CD8-positive, alpha-beta memory T cell (primary cell): ENCODE data around the gene UBA1. TPM values are rescaled to one million over a fixed set of nuclear protein-coding genes. Genes with fewer than 3 reads are reported as not detected.

ENCODE experiments used
- CTCF ChIA-PET: fragments of 350-600 bp; sonication (Branson Sonifier 250); formaldehyde crosslinking; loops from one replicate; lab custom pipeline; 2021; ENCODE audit warnings: antibody characterized with exemption; lab: Charles Lee
- POLR2A ChIA-PET: fragments of 350-600 bp; sonication (Branson Sonifier 250); formaldehyde crosslinking; loops from one replicate; lab custom pipeline; 2021; ENCODE audit warnings: antibody characterized with exemption; lab: Charles Lee
- DNase-seq, 5 donors: peaks; one replicate each; pipeline versions ENCODE4 v3.0.0 to v3.0.0-alpha.2; 2020 to 2022; ENCODE audit warnings: mixed read lengths in 1 of 5
- H3K27ac ChIP-seq: one replicate; pipeline ENCODE4 v1.7.0; 2013; ENCODE audit warnings: low read depth, mild to moderate bottlenecking, low read length, moderate library complexity
- H3K27me3 ChIP-seq: 2 replicates; pipeline ENCODE4 v1.7.0; 2013; ENCODE audit warnings: low read length, mild to moderate bottlenecking; ENCODE audit not compliant: insufficient read depth, poor library complexity, severe bottlenecking
- H3K36me3 ChIP-seq: 2 replicates; pipeline ENCODE4 v1.7.0; 2013; ENCODE audit warnings: mild to moderate bottlenecking, low read length, moderate library complexity; ENCODE audit not compliant: insufficient read depth
- H3K4me1 ChIP-seq: 2 replicates; pipeline ENCODE4 v1.7.0; 2013; ENCODE audit warnings: mild to moderate bottlenecking, low read length, moderate library complexity; ENCODE audit not compliant: insufficient read depth
- H3K4me3 ChIP-seq: 2 replicates; pipeline ENCODE4 v1.7.0; 2013; ENCODE audit warnings: mild to moderate bottlenecking, low read length
- H3K9me3 ChIP-seq: 2 replicates; pipeline ENCODE4 v1.7.0; 2013; ENCODE audit warnings: mild to moderate bottlenecking, low read length
- H3K27ac Mint-ChIP-seq, 8 donors: one replicate each; pipeline ENCODE4 v1.8.0; 2020 to 2021; ENCODE audit warnings: mixed read lengths in 8 of 8, mild to moderate bottlenecking in 6 of 8, inconsistent platforms in 3 of 8, moderate library complexity in 3 of 8
- H3K27me3 Mint-ChIP-seq, 2 donors: one replicate each; pipeline ENCODE4 v1.8.0; 2020 to 2021; ENCODE audit warnings: mixed read lengths in 2 of 2, mild to moderate bottlenecking in 1 of 2, moderate library complexity in 1 of 2
- H3K36me3 Mint-ChIP-seq, 3 donors: one replicate each; pipeline ENCODE4 v1.8.0; 2020 to 2021; ENCODE audit warnings: mixed read lengths in 3 of 3, inconsistent platforms in 1 of 3, mild to moderate bottlenecking in 1 of 3
- H3K4me1 Mint-ChIP-seq, 3 donors: one replicate each; pipeline ENCODE4 v1.8.0; 2020 to 2021; ENCODE audit warnings: mixed read lengths in 3 of 3, inconsistent platforms in 1 of 3, mild to moderate bottlenecking in 1 of 3
- H3K4me3 Mint-ChIP-seq, 7 donors: one replicate each; pipeline ENCODE4 v1.8.0; 2020 to 2021; ENCODE audit warnings: mixed read lengths in 7 of 7, mild to moderate bottlenecking in 6 of 7, moderate library complexity in 4 of 7, inconsistent platforms in 2 of 7
- H3K9me3 Mint-ChIP-seq, 5 donors: one replicate each; pipeline ENCODE4 v1.8.0; 2020 to 2022; ENCODE audit warnings: mixed read lengths in 5 of 5, mild to moderate bottlenecking in 3 of 5, moderate library complexity in 2 of 5, inconsistent platforms in 1 of 5
- polyA plus RNA-seq: library from polyadenylated mRNA; unstranded; fragments of 300-500 nt; fragmentation: Illumina TruSeq; gene quantifications from one replicate; pipeline ENCODE4 v1.2.3, GENCODE V29; 2021
- total RNA-seq, 2 experiments: library from RNA; stranded (reverse); gene quantifications; one replicate each; pipeline ENCODE4 v1.2.3, GENCODE V29; 2021

The UBA1 gene
- total and polyA plus RNA-seq, 3 experiments from 2014 or later, result 178 to 234 (median 225) TPM

- Mint-ChIP-seq H3K27me3 (no peaks in the 10 kb centered on the region), H3K36me3 (peaks cover 2 to 47% (median 6%) of the 10 kb centered on the region in 3 donors), H3K4me1 (peaks cover 64 to 80% (median 65%) of the 10 kb centered on the region in 3 donors), H3K4me3 (peak overlapping the region; percentile 91 to 100 (median 98)), H3K9me3 (no peaks in the 10 kb centered on the region), H3K27ac (peak overlapping the region; percentile 88 to 100 (median 99))
- no peaks in the 10 kb centered on the region for H3K27me3 ChIP-seq
- peaks cover 46% of the 10 kb centered on the region for H3K4me1 ChIP-seq
- H3K27ac ChIP-seq, result peak overlapping the region; percentile 84
- CTCF ChIA-PET, result interaction anchor here (0.6 to 1.3 kb wide), 4 partner anchors 190 to 639 kb away, joined by 3 to 8 read pairs (median 3); no protein-coding TSS in a partner anchor
- H3K4me3 ChIP-seq, result peak overlapping the region; percentile 74
- no peak for DNase-seq
- H3K36me3 ChIP-seq, result peaks cover 15% of the 10 kb centered on the region
- no peaks in the 10 kb centered on the region for H3K9me3 ChIP-seq
- POLR2A ChIA-PET, result interaction anchor here (0.9 to 1.5 kb wide), 2 partner anchors 23 to 49 kb away, joined by 3 to 4 read pairs; partner anchors contain the start of genes NDUFB11 and RBM10
Observed at GRCh38 chrX:47194194-47194787, 662 bp downstream of the UBA1 start.

GRCh38 chrX:47196098-47196497 is 2.5 kb downstream of the UBA1 start:
- H3K9me3 Mint-ChIP-seq, result no peaks in the 10 kb centered on the region
- H3K4me3 ChIP-seq, result no peak overlapping the region
- POLR2A ChIA-PET, result no interaction called here
- peaks cover 30% of the 10 kb centered on the region for H3K36me3 ChIP-seq
- H3K27me3 ChIP-seq, result no peaks in the 10 kb centered on the region
- peaks cover 59 to 71% (median 60%) of the 10 kb centered on the region in 3 donors for H3K4me1 Mint-ChIP-seq
- no peak for DNase-seq
- H3K4me3 Mint-ChIP-seq, result peak overlapping the region; percentile 91 to 100 (median 98)
- peaks cover 9 to 59% (median 12%) of the 10 kb centered on the region in 3 donors for H3K36me3 Mint-ChIP-seq
- no peak overlapping the region for H3K27ac ChIP-seq
- no peaks in the 10 kb centered on the region for H3K27me3 Mint-ChIP-seq
- CTCF ChIA-PET, result no interaction called here
- no peaks in the 10 kb centered on the region for H3K9me3 ChIP-seq
- peaks cover 46% of the 10 kb centered on the region for H3K4me1 ChIP-seq
- H3K27ac Mint-ChIP-seq, result peak overlapping the region; percentile 50 to 99 (median 82)

GRCh38 chrX:47197526-47197925 is 3.9 kb downstream of the UBA1 start:
- Mint-ChIP-seq H3K27me3 (no peaks in the 10 kb centered on the region), H3K9me3 (no peaks in the 10 kb centered on the region), H3K4me1 (peaks cover 50 to 59% (median 57%) of the 10 kb centered on the region in 3 donors), H3K36me3 (peaks cover 20 to 73% (median 25%) of the 10 kb centered on the region in 3 donors), H3K27ac (peak overlapping the region in 6 of 8 donors; percentile 40 to 88 (median 72)), H3K4me3 (peak overlapping the region in 3 of 7 donors; percentile 32 to 67 (median 44))
- Histone ChIP-seq H3K9me3 (no peaks in the 10 kb centered on the region), H3K27me3 (no peaks in the 10 kb centered on the region), H3K36me3 (peaks cover 44% of the 10 kb centered on the region), H3K27ac (no peak overlapping the region), H3K4me3 (no peak overlapping the region), H3K4me1 (peaks cover 40% of the 10 kb centered on the region)
- no peak for DNase-seq
- ChIA-PET CTCF (no interaction called here), POLR2A (no interaction called here)

GRCh38 chrX:47198026-47198686 is 4.5 kb downstream of the UBA1 start:
- H3K36me3 Mint-ChIP-seq, result peaks cover 20 to 78% (median 25%) of the 10 kb centered on the region in 3 donors
- CTCF ChIA-PET, result no interaction called here
- DNase-seq, result no peak
- H3K4me3 Mint-ChIP-seq, result no peak overlapping the region
- no peak overlapping the region for H3K27ac ChIP-seq
- H3K9me3 ChIP-seq, result no peaks in the 10 kb centered on the region
- no peaks in the 10 kb centered on the region for H3K9me3 Mint-ChIP-seq
- H3K4me1 ChIP-seq, result peaks cover 37% of the 10 kb centered on the region
- peaks cover 50% of the 10 kb centered on the region for H3K36me3 ChIP-seq
- H3K4me1 Mint-ChIP-seq, result peaks cover 45 to 53% (median 52%) of the 10 kb centered on the region in 3 donors
- H3K27me3 ChIP-seq, result no peaks in the 10 kb centered on the region
- no peaks in the 10 kb centered on the region for H3K27me3 Mint-ChIP-seq
- peak overlapping the region in 3 of 8 donors; percentile 20 to 84 (median 68) for H3K27ac Mint-ChIP-seq
- no peak overlapping the region for H3K4me3 ChIP-seq
- POLR2A ChIA-PET, result no interaction called here

- DNase-seq, result no peak
- ChIA-PET CTCF (no interaction called here), POLR2A (no interaction called here)
- Mint-ChIP-seq H3K9me3 (no peaks in the 10 kb centered on the region), H3K36me3 (peaks cover 20 to 81% (median 25%) of the 10 kb centered on the region in 3 donors), H3K27me3 (no peaks in the 10 kb centered on the region), H3K4me3 (no peak overlapping the region), H3K4me1 (peaks cover 39 to 48% (median 47%) of the 10 kb centered on the region in 3 donors), H3K27ac (peak overlapping the region in 5 of 8 donors; percentile 5 to 68 (median 36))
- H3K4me3 ChIP-seq, result no peak overlapping the region
- no peaks in the 10 kb centered on the region for H3K27me3 ChIP-seq
- no peak overlapping the region for H3K27ac ChIP-seq
- peaks cover 34% of the 10 kb centered on the region for H3K4me1 ChIP-seq
- peaks cover 50% of the 10 kb centered on the region for H3K36me3 ChIP-seq
- no peaks in the 10 kb centered on the region for H3K9me3 ChIP-seq
Observed at GRCh38 chrX:47198687-47199080, 5.1 kb downstream of the UBA1 start.

- Mint-ChIP-seq H3K4me1 (peaks cover 37 to 44% (median 44%) of the 10 kb centered on the region in 3 donors), H3K9me3 (no peaks in the 10 kb centered on the region), H3K4me3 (no peak overlapping the region), H3K36me3 (peaks cover 20 to 82% (median 25%) of the 10 kb centered on the region in 3 donors), H3K27me3 (no peaks in the 10 kb centered on the region), H3K27ac (no peak overlapping the region)
- POLR2A ChIA-PET, result no interaction called here
- Histone ChIP-seq H3K4me3 (no peak overlapping the region), H3K9me3 (no peaks in the 10 kb centered on the region), H3K4me1 (peaks cover 34% of the 10 kb centered on the region), H3K27ac (no peak overlapping the region), H3K36me3 (peaks cover 50% of the 10 kb centered on the region), H3K27me3 (no peaks in the 10 kb centered on the region)
- CTCF ChIA-PET, result no interaction called here
- no peak for DNase-seq
Observed at GRCh38 chrX:47199286-47199685, 5.7 kb downstream of the UBA1 start.

- Mint-ChIP-seq H3K27me3 (no peaks in the 10 kb centered on the region), H3K27ac (peak overlapping the region in 4 of 8 donors; percentile 29 to 91 (median 64)), H3K36me3 (peaks cover 28 to 87% (median 30%) of the 10 kb centered on the region in 3 donors), H3K4me1 (peaks cover 26 to 36% (median 33%) of the 10 kb centered on the region in 3 donors), H3K9me3 (no peaks in the 10 kb centered on the region), H3K4me3 (no peak overlapping the region)
- ChIA-PET POLR2A (no interaction called here), CTCF (interaction anchor here (0.8 kb wide), 1 partner anchor 323 kb away, joined by 3 read pairs; no protein-coding TSS in a partner anchor)
- no peak overlapping the region for H3K27ac ChIP-seq
- no peaks in the 10 kb centered on the region for H3K27me3 ChIP-seq
- H3K9me3 ChIP-seq, result no peaks in the 10 kb centered on the region
- DNase-seq, result no peak
- peaks cover 60% of the 10 kb centered on the region for H3K36me3 ChIP-seq
- peaks cover 23% of the 10 kb centered on the region for H3K4me1 ChIP-seq
- no peak overlapping the region for H3K4me3 ChIP-seq
Observed at GRCh38 chrX:47200385-47201150, 6.9 kb downstream of the UBA1 start.
